ENCODE measurements around the gene ADAD2. TPM values are rescaled to one million over a fixed set of nuclear protein-coding genes. Genes with fewer than 3 reads are reported as not detected.
"Not testable (repeated sequence)": the region's sequence is repeated elsewhere in the genome, so short reads cannot be mapped to it uniquely, and the experiment has no call there.

The ADAD2 gene
- total RNA-seq, 1 donor from 2014 or later, result not detected

GRCh38 chr16:84214451-84215066 is 23.6 kb downstream of the ADAD2 start:
- no peaks in the 10 kb centered on the region for H3K9me3 Mint-ChIP-seq
- no peak for TF ChIP-seq CTCF (conservative IDR thresholded peaks at IDR 0.05)

GRCh38 chr16:84215531-84215930 is 24.6 kb downstream of the ADAD2 start:
- Mint-ChIP-seq H3K4me1 (peaks cover 11% of the 10 kb centered on the region), H3K4me3 (no peak overlapping the region), H3K27me3 (ENCODE audit: low read depth) (no peaks in the 10 kb centered on the region), H3K9me3 (no peaks in the 10 kb centered on the region), H3K27ac (ENCODE audit: unreplicated experiment) (peak overlapping the region; percentile 31), H3K36me3 (ENCODE audit: low read depth) (no peaks in the 10 kb centered on the region)
- no peak for TF ChIP-seq CTCF (conservative IDR thresholded peaks at IDR 0.05)
- DNase-seq (ENCODE audit: low read depth, low spot score), result no peak

More at GRCh38 chr16:84214451-84215066, 23.6 kb downstream of the ADAD2 start:
- H3K4me3 Mint-ChIP-seq, result no peak overlapping the region
- H3K4me1 Mint-ChIP-seq, result peaks cover 11% of the 10 kb centered on the region
- H3K27ac Mint-ChIP-seq (ENCODE audit: unreplicated experiment), result no peak overlapping the region
- no peaks in the 10 kb centered on the region for H3K36me3 Mint-ChIP-seq (ENCODE audit: low read depth)
- no peaks in the 10 kb centered on the region for H3K27me3 Mint-ChIP-seq (ENCODE audit: low read depth)
- no peak for DNase-seq (ENCODE audit: low read depth, low spot score)

- not testable (repeated sequence) for H3K27me3 Mint-ChIP-seq (ENCODE audit: low read depth); DNase-seq (ENCODE audit: low read depth, low spot score); H3K27ac Mint-ChIP-seq (ENCODE audit: unreplicated experiment); H3K9me3 Mint-ChIP-seq; H3K36me3 Mint-ChIP-seq (ENCODE audit: low read depth); H3K4me3 Mint-ChIP-seq
- H3K4me1 Mint-ChIP-seq, result peaks cover 11% of the 10 kb centered on the region
Measured at GRCh38 chr16:84216144-84216543, 25.2 kb downstream of the ADAD2 start.

GRCh38 chr16:84218176-84218823 is 27.3 kb downstream of the ADAD2 start:
- no peak overlapping the region for H3K4me3 Mint-ChIP-seq
- no peak overlapping the region for H3K27ac Mint-ChIP-seq (ENCODE audit: unreplicated experiment)
- no peak for TF ChIP-seq CTCF (conservative IDR thresholded peaks at IDR 0.05)
- H3K36me3 Mint-ChIP-seq (ENCODE audit: low read depth), result no peaks in the 10 kb centered on the region
- no peaks in the 10 kb centered on the region for H3K9me3 Mint-ChIP-seq
- H3K27me3 Mint-ChIP-seq (ENCODE audit: low read depth), result no peaks in the 10 kb centered on the region
- peaks cover 11% of the 10 kb centered on the region for H3K4me1 Mint-ChIP-seq
- no peak for DNase-seq (ENCODE audit: low read depth, low spot score)

GRCh38 chr16:84218956-84219355 is 28.0 kb downstream of the ADAD2 start:
- DNase-seq (ENCODE audit: low read depth, low spot score), result no peak
- H3K27ac Mint-ChIP-seq (ENCODE audit: unreplicated experiment), result no peak overlapping the region
- no peak for TF ChIP-seq CTCF (conservative IDR thresholded peaks at IDR 0.05)
- no peaks in the 10 kb centered on the region for H3K27me3 Mint-ChIP-seq (ENCODE audit: low read depth)
- H3K4me1 Mint-ChIP-seq, result peaks cover 11% of the 10 kb centered on the region
- no peaks in the 10 kb centered on the region for H3K36me3 Mint-ChIP-seq (ENCODE audit: low read depth)
- H3K4me3 Mint-ChIP-seq, result no peak overlapping the region
- no peaks in the 10 kb centered on the region for H3K9me3 Mint-ChIP-seq

GRCh38 chr16:84220851-84221250 is 29.9 kb downstream of the ADAD2 start:
- no peak overlapping the region for H3K4me3 Mint-ChIP-seq
- H3K36me3 Mint-ChIP-seq (ENCODE audit: low read depth), result no peaks in the 10 kb centered on the region
- H3K27ac Mint-ChIP-seq (ENCODE audit: unreplicated experiment), result no peak overlapping the region
- DNase-seq (ENCODE audit: low read depth, low spot score), result no peak
- H3K27me3 Mint-ChIP-seq (ENCODE audit: low read depth), result no peaks in the 10 kb centered on the region
- no peaks in the 10 kb centered on the region for H3K9me3 Mint-ChIP-seq
- peaks cover 11% of the 10 kb centered on the region for H3K4me1 Mint-ChIP-seq
- no peak for TF ChIP-seq CTCF (conservative IDR thresholded peaks at IDR 0.05)

All from neural crest cell (in vitro differentiated cells).